Keratinocyte (primary cell): ENCODE data around the gene ULK4. TPM values are rescaled to one million over a fixed set of nuclear protein-coding genes. Genes with fewer than 3 reads are reported as not detected.

Experiments
- DNase-seq: peaks from one replicate; pipeline ENCODE4 v3.0.0-alpha.2; 2011; ENCODE audit warnings: low read depth, missing footprints, low spot score
- FAIRE-seq: peaks from 2 replicates; lab custom pipeline; 2011; peaks lifted over from hg19 to GRCh38; lab: Jason Lieb, UNC
- H2AFZ ChIP-seq: 2 replicates; pipeline ENCODE4 v1.6.0; 2012; ENCODE audit warnings: low read length, control low read depth, inconsistent platforms; ENCODE audit not compliant: control insufficient read depth
- H3K27ac ChIP-seq: 2 replicates; pipeline ENCODE4 v1.5.1; 2011; ENCODE audit warnings: low read length; ENCODE audit not compliant: control insufficient read depth, insufficient read depth
- H3K27me3 ChIP-seq: 3 replicates; pipeline ENCODE4 v1.6.0; 2011; ENCODE audit warnings: low read length; ENCODE audit not compliant: control insufficient read depth, insufficient read depth; ENCODE audit errors: extremely low read depth
- H3K36me3 ChIP-seq, 2 experiments: 2 replicates in 1 of 2; 3 replicates in 1 of 2; pipeline ENCODE4 v1.5.1; 2011; ENCODE audit warnings: low read length in 2 of 2, mild to moderate bottlenecking in 1 of 2; ENCODE audit not compliant: control insufficient read depth in 2 of 2, insufficient read depth in 2 of 2; ENCODE audit errors: extremely low read depth in 1 of 2
- H3K4me1 ChIP-seq: 3 replicates; pipeline ENCODE4 v1.5.1; 2011; ENCODE audit warnings: low read length; ENCODE audit not compliant: control insufficient read depth, insufficient read depth; ENCODE audit errors: extremely low read depth
- H3K4me2 ChIP-seq: 3 replicates; pipeline ENCODE4 v1.6.0; 2011; ENCODE audit warnings: low read depth, low read length; ENCODE audit not compliant: control insufficient read depth, insufficient read depth; ENCODE audit errors: extremely low read depth
- H3K4me3 ChIP-seq, 3 experiments: fragments of 200-600 bp in 1 of 3; sonication (generic) in 1 of 3; 2 replicates in 2 of 3; 3 replicates in 1 of 3; pipeline ENCODE4 v1.5.1; 2011 to 2016; ENCODE audit warnings: low read length in 3 of 3, mild to moderate bottlenecking in 3 of 3, control low read depth in 2 of 3, inconsistent platforms in 1 of 3, low read depth in 1 of 3, mixed read lengths in 1 of 3, mixed run types in 1 of 3, moderate library complexity in 1 of 3; ENCODE audit not compliant: control insufficient read depth in 2 of 3, insufficient read depth in 2 of 3; ENCODE audit errors: extremely low read depth in 1 of 3
- H3K79me2 ChIP-seq: 2 replicates; pipeline ENCODE4 v1.6.0; 2012; ENCODE audit warnings: low read length; ENCODE audit not compliant: control insufficient read depth, insufficient read depth
- H3K9ac ChIP-seq: 3 replicates; pipeline ENCODE4 v1.6.0; 2011; ENCODE audit warnings: low read length; ENCODE audit not compliant: control insufficient read depth, insufficient read depth; ENCODE audit errors: extremely low read depth
- H3K9me1 ChIP-seq: 3 replicates; pipeline ENCODE4 v1.6.0; 2011; ENCODE audit warnings: low read length; ENCODE audit not compliant: control insufficient read depth, insufficient read depth; ENCODE audit errors: extremely low read depth
- H3K9me3 ChIP-seq: 2 replicates; pipeline ENCODE4 v1.5.1; 2012; ENCODE audit warnings: low read depth, low read length; ENCODE audit not compliant: control insufficient read depth
- H4K20me1 ChIP-seq: 3 replicates; pipeline ENCODE4 v1.6.0; 2011; ENCODE audit warnings: low read length; ENCODE audit not compliant: control insufficient read depth, insufficient read depth; ENCODE audit errors: extremely low read depth
- EZH2 ChIP-seq: IDR thresholded peaks from one replicate; pipeline ENCODE4 v1.6.1; 2012; ENCODE audit warnings: inconsistent platforms, mild to moderate bottlenecking, low read length, moderate library complexity
- dilution Hi-C: fragments of 300-500 bp; cut with MboI; formaldehyde crosslinking; loops from one replicate; pipeline ENCODE4 v1.7.0; 2020; ENCODE audit warnings: low sequenced_read_pairs; ENCODE audit not compliant: extremely low pct_ligation_motif_present
- polyA plus RNA-seq, 5 experiments: library from polyadenylated mRNA; depleted of rRNA in 3 of 5; stranded (reverse) in 3 of 5; stranded (forward) in 1 of 5; unstranded in 1 of 5; fragments of >200 nt; gene quantifications; 1 replicate in 1 of 5; 2 replicates in 3 of 5; 3 replicates in 1 of 5; pipeline versions ENCODE4 v1.2.1 to v1.2.3, GENCODE V29; 2011 to 2012; ENCODE audit warnings: missing spikeins in 2 of 5, low read depth in 1 of 5, low replicate concordance in 1 of 5
- TF ChIP-seq, protein P1 (sequence below), 3 experiments: IDR thresholded peaks in 1 of 3; conservative IDR thresholded peaks in 1 of 3; optimal IDR thresholded peaks in 1 of 3; 2 replicates in 2 of 3; 3 replicates in 1 of 3; pipeline versions ENCODE3 to v1.5.1; 2011; ENCODE audit warnings: low read length in 3 of 3, mild to moderate bottlenecking in 3 of 3, moderate library complexity in 2 of 3, control low read depth in 1 of 3, inconsistent platforms in 1 of 3; ENCODE audit not compliant: insufficient read depth in 2 of 3; ENCODE audit errors: extremely low read depth in 1 of 3

Gene ULK4
- polyA plus RNA-seq, 1 donor (not counting 4 experiments of a cell fraction or from before 2014, with no cell fraction given), result 6.1 TPM

DNA sequence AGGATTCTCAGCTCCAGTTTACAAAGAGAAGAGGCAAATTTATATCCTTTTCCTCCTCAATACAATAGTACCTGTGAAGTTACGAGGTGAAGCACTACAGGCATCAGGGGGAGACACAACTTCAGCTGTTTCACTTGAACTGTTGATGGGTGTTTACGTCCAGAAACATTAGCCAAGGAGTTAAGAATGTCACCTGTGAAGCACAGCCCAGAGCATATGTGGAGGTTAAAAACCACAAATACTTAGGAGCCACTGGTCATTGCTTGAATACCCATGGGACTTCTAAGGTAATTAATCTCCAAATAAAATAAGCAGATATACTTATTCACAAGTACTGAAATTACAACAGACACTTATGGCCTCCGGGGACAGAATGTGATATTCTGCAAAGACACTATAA lies 246.5 kb downstream of the ULK4 start:
- Histone ChIP-seq H3K4me3 (no peak overlapping the region), H2AFZ (no peak overlapping the region), H3K9me1 (no peaks in the 10 kb centered on the region), H3K4me2 (no peak overlapping the region), H3K27me3 (no peaks in the 10 kb centered on the region), H3K36me3 (no peaks in the 10 kb centered on the region), H4K20me1 (no peaks in the 10 kb centered on the region), H3K9me3 (no peaks in the 10 kb centered on the region), H3K27ac (no peak overlapping the region), H3K9ac (no peak overlapping the region), H3K4me1 (no peaks in the 10 kb centered on the region), H3K79me2 (no peaks in the 10 kb centered on the region)
- TF ChIP-seq, protein P1, sequence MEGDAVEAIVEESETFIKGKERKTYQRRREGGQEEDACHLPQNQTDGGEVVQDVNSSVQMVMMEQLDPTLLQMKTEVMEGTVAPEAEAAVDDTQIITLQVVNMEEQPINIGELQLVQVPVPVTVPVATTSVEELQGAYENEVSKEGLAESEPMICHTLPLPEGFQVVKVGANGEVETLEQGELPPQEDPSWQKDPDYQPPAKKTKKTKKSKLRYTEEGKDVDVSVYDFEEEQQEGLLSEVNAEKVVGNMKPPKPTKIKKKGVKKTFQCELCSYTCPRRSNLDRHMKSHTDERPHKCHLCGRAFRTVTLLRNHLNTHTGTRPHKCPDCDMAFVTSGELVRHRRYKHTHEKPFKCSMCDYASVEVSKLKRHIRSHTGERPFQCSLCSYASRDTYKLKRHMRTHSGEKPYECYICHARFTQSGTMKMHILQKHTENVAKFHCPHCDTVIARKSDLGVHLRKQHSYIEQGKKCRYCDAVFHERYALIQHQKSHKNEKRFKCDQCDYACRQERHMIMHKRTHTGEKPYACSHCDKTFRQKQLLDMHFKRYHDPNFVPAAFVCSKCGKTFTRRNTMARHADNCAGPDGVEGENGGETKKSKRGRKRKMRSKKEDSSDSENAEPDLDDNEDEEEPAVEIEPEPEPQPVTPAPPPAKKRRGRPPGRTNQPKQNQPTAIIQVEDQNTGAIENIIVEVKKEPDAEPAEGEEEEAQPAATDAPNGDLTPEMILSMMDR (optimal IDR thresholded peaks at IDR 0.05 in 1 of 3, IDR thresholded peaks at IDR 0.05 in 1 of 3, conservative IDR thresholded peaks at IDR 0.05 in 1 of 3; ENCODE audit: extremely low read depth in 1 of 3, insufficient read depth in 2 of 3, low read length in 3 of 3), result no peak
- TF ChIP-seq EZH2, result no peak
- dilution Hi-C loops, result no loop called here
- DNase-seq, result no peak
- FAIRE-seq, result no peak

DNA sequence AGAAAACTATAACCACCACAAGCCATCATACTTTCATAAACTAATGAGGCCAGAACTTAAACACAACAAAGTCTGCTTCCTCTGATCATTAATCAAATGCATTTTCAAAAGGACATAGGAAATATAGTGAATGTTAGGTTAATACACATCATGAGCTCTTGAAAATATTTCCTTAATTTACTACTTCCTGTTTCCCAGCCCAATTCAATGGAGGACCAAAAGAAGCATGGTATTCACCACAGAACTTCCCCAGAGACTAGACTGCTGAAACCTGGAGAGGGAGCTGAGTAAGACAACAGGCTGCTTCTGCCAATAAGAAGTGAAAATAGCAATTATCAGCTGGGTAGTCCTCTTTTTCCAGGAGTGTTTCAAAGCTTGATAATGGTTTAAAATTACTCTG lies 250.3 kb downstream of the ULK4 start:
- Histone ChIP-seq H2AFZ (no peak overlapping the region), H4K20me1 (no peaks in the 10 kb centered on the region), H3K4me3 (no peak overlapping the region), H3K4me2 (no peak overlapping the region), H3K9me1 (no peaks in the 10 kb centered on the region), H3K4me1 (no peaks in the 10 kb centered on the region), H3K79me2 (no peaks in the 10 kb centered on the region), H3K36me3 (no peaks in the 10 kb centered on the region), H3K27ac (no peak overlapping the region), H3K9ac (no peak overlapping the region), H3K9me3 (no peaks in the 10 kb centered on the region), H3K27me3 (no peaks in the 10 kb centered on the region)
- no peak for DNase-seq
- FAIRE-seq, result no peak
- dilution Hi-C loops, result no loop called here
- no peak for TF ChIP-seq EZH2
- TF ChIP-seq, protein P1 (optimal IDR thresholded peaks at IDR 0.05 in 1 of 3, IDR thresholded peaks at IDR 0.05 in 1 of 3, conservative IDR thresholded peaks at IDR 0.05 in 1 of 3; ENCODE audit: extremely low read depth in 1 of 3, insufficient read depth in 2 of 3, low read length in 3 of 3), result no peak
